ENCODE measurements around the gene WNT9A.
A peak's percentile ranks its signal among the peaks of the same experiment; 100 is the strongest.

The WNT9A gene

DNA sequence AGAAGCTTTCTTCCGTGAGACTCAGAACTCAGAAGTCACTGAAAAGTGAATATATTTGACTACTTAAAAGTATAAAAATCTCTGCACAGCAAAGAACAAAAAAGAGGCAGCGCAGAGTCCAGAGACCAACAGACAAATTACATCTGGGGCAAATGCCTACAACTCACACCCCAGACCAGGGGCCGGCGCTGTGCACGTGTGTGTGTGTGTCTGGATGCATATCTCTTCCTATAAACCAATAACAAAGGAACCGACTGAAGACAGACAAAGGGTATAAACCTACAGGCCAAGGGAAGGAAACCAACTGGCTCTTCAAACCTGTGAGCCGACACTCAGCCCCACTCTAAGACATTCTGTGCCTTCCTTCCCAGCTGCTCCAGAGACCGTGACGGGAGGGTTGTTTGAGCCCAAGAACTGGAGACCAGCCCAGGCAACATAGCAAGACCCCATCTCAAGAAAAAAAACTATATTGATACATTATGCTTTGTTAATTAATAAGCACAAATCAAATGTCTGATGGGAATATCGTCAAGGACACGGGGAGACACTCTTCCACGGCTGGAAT lies 18.8 kb downstream of the WNT9A start:
- H3K36me3 ChIP-seq (ENCODE audit: control insufficient read depth, insufficient read depth, low read length), result no peaks in the 10 kb centered on the region
- no peaks in the 10 kb centered on the region for H3K27me3 ChIP-seq (ENCODE audit: control insufficient read depth, insufficient read depth, low read length, poor library complexity, severe bottlenecking)
- WGBS, 2 experiments, result 88 to 91% methylated on average over 11 to 12 of the region's 12 CpGs
- H3K4me1 ChIP-seq (ENCODE audit: control insufficient read depth, insufficient read depth, low read length), result peaks cover 8% of the 10 kb centered on the region
- no peak overlapping the region for H3K27ac ChIP-seq (ENCODE audit: insufficient read depth, low read depth, low read length, poor library complexity, severe bottlenecking)
- no peak overlapping the region for H3K4me3 ChIP-seq (ENCODE audit: insufficient read depth, low read depth, low read length)
- no peaks in the 10 kb centered on the region for H3K9me3 ChIP-seq (ENCODE audit: control insufficient read depth, low read length)

DNA sequence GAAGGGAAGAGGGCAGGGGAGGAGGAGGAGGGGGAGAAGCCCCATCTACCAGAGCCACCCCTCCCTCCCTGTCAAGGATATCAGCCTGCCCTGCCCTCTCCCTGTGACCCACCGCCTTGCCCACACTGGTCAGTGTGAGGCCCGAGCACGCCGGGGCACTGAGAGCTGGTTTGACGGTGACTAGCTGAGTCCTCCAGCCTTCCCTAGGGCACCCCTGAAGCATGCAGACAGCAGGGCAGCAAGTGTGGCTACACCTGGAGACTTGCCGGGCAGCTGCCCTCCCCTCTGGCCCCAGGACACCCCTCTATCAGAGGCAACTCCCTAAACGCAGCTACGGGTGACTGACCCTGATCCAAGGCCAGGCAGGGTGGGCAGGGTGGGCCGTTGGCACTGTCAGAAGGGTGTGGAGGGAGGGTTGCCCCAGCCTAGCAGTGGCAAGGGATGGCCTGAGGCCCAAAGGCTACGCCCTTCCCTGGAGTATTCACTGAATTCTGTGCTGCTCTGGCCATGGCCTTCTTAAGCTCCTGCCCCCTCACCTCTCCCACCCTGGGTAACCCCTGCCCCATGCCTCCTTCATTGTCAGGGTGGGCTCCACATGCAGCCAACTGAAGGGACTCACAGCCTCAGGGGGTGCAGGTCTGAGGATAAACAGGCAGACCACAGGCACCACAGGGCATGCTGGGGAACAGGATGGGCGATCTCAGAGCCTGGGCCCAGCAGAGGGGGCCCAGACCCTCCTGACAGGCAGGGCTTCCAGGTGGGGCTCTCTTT lies 19.6 kb downstream of the WNT9A start:
- Histone ChIP-seq H3K9me3 (ENCODE audit: control insufficient read depth, low read length) (no peaks in the 10 kb centered on the region), H3K27me3 (ENCODE audit: control insufficient read depth, insufficient read depth, low read length, poor library complexity, severe bottlenecking) (no peaks in the 10 kb centered on the region), H3K4me3 (ENCODE audit: insufficient read depth, low read depth, low read length) (no peak overlapping the region), H3K4me1 (ENCODE audit: control insufficient read depth, insufficient read depth, low read length) (peaks cover 12% of the 10 kb centered on the region), H3K27ac (ENCODE audit: insufficient read depth, low read depth, low read length, poor library complexity, severe bottlenecking) (no peak overlapping the region), H3K36me3 (ENCODE audit: control insufficient read depth, insufficient read depth, low read length) (no peaks in the 10 kb centered on the region)
- 92 to 93% methylated on average over 11 of the region's 11 CpGs for WGBS, 2 experiments

DNA sequence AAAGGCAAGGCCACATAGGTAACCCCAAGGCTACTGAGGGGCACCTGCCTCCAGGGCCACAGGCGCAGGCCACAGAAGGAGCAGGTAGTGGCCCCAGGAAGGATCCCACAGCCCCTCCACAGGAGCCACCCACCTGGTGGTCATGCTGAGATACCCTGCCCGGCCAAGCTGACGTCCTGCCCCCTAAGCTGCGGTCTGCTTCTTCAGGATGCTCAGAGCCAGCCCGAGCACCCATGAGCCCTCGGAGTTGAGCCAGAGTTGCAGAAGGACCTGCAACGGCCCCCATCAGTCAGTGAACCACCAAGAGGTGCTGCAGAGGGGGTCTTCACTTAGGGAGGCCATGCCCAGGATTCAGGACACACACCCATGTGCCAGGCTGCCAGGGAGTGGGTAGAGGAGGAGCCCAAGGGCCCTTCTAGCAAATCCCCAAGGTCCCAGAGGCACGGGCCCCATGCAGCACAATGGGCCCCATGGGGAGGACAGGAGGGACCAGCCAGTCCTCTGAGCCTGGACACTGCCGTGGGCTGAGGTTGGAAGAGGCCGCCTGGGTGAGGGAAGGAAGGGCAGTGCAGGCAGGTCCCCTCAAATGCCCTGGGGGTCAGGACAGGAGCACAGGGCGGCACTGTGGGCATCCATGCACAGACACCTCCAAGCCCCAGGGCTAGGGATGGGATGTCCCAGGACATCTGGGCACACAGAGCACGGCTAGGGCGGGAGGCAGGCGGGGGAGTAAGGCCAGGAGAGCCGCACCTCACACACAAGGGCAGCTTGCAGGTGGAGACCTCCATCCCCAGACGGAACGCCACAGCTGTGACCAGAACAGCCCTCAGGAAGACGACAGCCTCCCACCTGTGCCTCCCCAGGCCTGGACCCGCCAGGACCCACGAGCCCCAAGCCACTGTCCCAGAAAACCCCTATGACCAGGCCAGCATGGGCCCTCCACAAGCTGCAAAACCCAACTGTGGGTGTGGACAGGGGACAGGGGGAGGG lies 20.5 kb downstream of the WNT9A start:
- Histone ChIP-seq H3K4me1 (ENCODE audit: control insufficient read depth, insufficient read depth, low read length) (peaks cover 21% of the 10 kb centered on the region), H3K27me3 (ENCODE audit: control insufficient read depth, insufficient read depth, low read length, poor library complexity, severe bottlenecking) (no peaks in the 10 kb centered on the region), H3K27ac (ENCODE audit: insufficient read depth, low read depth, low read length, poor library complexity, severe bottlenecking) (no peak overlapping the region), H3K4me3 (ENCODE audit: insufficient read depth, low read depth, low read length) (no peak overlapping the region), H3K36me3 (ENCODE audit: control insufficient read depth, insufficient read depth, low read length) (no peaks in the 10 kb centered on the region), H3K9me3 (ENCODE audit: control insufficient read depth, low read length) (no peaks in the 10 kb centered on the region)
- WGBS, 2 experiments, result 92 to 94% methylated on average over 20 of the region's 20 CpGs

DNA sequence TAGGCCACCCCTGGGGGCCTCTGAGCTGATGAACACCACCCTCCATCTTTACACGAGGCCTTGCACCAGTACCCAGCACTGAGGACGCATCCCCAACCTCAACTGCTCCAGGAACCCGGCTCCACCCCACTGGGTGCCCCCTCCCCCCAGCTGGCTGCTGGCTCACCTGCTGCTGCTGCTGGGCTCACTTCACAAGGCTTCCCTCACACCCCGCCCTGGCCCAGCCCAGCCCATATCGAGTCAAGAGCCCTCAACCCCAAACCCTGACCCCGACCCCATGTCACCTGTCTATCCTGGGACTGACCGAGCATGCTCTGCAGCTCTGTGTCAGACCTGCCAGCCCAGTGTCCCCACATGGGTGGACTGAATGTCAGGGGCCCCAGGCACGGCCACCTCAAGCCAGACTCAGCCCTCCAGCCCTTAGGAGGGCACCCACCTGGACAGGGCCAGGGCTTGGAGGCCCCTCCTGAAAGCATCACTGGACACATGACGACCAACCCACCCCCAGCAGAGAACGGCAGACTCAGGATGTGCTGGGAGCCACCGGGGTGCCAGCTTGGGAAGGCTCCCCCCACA lies 21.4 kb downstream of the WNT9A start:
- WGBS, 2 experiments, result 92 to 93% methylated on average over 11 of the region's 11 CpGs
- no peaks in the 10 kb centered on the region for H3K27me3 ChIP-seq (ENCODE audit: control insufficient read depth, insufficient read depth, low read length, poor library complexity, severe bottlenecking)
- H3K4me3 ChIP-seq (ENCODE audit: insufficient read depth, low read depth, low read length), result no peak overlapping the region
- H3K36me3 ChIP-seq (ENCODE audit: control insufficient read depth, insufficient read depth, low read length), result no peaks in the 10 kb centered on the region
- peaks cover 23% of the 10 kb centered on the region for H3K4me1 ChIP-seq (ENCODE audit: control insufficient read depth, insufficient read depth, low read length)
- no peak overlapping the region for H3K27ac ChIP-seq (ENCODE audit: insufficient read depth, low read depth, low read length, poor library complexity, severe bottlenecking)
- H3K9me3 ChIP-seq (ENCODE audit: control insufficient read depth, low read length), result no peaks in the 10 kb centered on the region

DNA sequence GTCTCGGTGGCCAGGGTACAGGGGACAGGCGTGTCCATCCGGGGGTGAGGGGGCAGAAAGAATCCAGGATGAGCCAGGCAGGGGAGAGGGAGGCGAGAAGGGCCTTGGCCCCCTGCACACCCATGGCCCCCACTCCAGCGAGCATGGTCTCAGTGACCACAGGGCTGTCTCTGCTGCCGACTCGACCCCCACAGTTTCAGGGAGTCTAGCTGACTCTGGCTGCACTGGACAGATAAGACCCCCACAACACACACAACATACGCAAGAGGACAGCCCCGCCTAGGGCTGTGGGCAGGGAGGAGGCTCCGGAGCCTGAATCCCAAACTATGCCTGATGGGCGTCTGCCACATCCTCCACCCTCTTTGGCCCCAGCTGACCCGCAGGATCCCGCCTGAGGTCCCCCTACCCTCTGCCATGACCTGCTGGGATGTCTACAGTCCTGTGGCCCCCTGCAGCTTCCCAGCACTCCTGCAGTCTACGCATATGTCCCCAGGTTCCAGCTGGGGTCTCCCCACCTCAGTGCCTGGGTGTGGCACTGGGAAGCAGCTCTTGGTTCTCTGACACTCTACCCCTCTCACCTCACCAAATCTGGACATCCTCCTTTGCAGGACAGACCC lies 22.0 kb downstream of the WNT9A start:
- no peak overlapping the region for H3K27ac ChIP-seq (ENCODE audit: insufficient read depth, low read depth, low read length, poor library complexity, severe bottlenecking)
- H3K4me1 ChIP-seq (ENCODE audit: control insufficient read depth, insufficient read depth, low read length), result peaks cover 23% of the 10 kb centered on the region
- H3K27me3 ChIP-seq (ENCODE audit: control insufficient read depth, insufficient read depth, low read length, poor library complexity, severe bottlenecking), result no peaks in the 10 kb centered on the region
- no peaks in the 10 kb centered on the region for H3K36me3 ChIP-seq (ENCODE audit: control insufficient read depth, insufficient read depth, low read length)
- WGBS, 2 experiments, result 91 to 92% methylated on average over 14 of the region's 14 CpGs
- no peak overlapping the region for H3K4me3 ChIP-seq (ENCODE audit: insufficient read depth, low read depth, low read length)
- H3K9me3 ChIP-seq (ENCODE audit: control insufficient read depth, low read length), result no peaks in the 10 kb centered on the region

DNA sequence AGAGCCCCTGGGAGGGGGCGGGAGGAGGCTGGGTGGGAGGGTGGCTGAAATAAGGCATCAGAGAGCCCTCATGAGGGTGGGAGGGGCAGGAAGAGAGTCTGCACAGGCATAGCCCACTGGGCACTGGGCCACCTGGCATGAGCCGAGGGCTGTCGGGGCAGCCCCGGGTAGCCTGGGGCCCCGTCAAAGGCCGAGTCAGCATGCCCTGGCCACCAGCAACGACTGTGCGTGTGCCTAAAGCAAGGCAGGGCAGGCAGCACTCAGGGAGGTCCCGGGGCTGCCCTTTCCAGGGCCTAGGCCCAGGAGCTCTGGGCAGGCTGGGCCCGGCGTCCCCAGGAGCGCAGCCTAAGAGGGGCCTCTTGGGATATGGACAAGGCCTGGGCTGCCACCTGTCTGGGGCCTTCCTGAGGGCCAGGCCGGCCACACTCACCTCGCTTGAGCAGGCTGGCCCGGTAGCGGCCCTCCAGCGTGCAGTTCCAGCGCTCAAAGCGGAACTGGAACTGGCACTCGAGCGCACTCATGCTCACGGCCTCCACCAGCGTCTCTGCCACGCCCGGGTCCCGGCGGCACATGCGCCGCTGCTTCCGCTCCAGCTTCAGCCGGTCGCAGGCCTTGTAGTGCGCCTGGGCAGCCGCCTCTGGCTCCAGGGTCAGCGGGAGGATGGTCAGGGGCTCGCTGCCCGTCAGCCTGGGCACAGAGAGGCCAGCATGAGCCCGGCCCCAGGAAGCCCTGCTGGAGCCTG lies 22.7 kb downstream of the WNT9A start:
- no peaks in the 10 kb centered on the region for H3K27me3 ChIP-seq (ENCODE audit: control insufficient read depth, insufficient read depth, low read length, poor library complexity, severe bottlenecking)
- H3K9me3 ChIP-seq (ENCODE audit: control insufficient read depth, low read length), result no peaks in the 10 kb centered on the region
- no peak overlapping the region for H3K4me3 ChIP-seq (ENCODE audit: insufficient read depth, low read depth, low read length)
- 94 to 95% methylated on average over 38 of the region's 38 CpGs for WGBS, 2 experiments
- peaks cover 26% of the 10 kb centered on the region for H3K4me1 ChIP-seq (ENCODE audit: control insufficient read depth, insufficient read depth, low read length)
- H3K36me3 ChIP-seq (ENCODE audit: control insufficient read depth, insufficient read depth, low read length), result no peaks in the 10 kb centered on the region
- H3K27ac ChIP-seq (ENCODE audit: insufficient read depth, low read depth, low read length, poor library complexity, severe bottlenecking), result no peak overlapping the region

DNA sequence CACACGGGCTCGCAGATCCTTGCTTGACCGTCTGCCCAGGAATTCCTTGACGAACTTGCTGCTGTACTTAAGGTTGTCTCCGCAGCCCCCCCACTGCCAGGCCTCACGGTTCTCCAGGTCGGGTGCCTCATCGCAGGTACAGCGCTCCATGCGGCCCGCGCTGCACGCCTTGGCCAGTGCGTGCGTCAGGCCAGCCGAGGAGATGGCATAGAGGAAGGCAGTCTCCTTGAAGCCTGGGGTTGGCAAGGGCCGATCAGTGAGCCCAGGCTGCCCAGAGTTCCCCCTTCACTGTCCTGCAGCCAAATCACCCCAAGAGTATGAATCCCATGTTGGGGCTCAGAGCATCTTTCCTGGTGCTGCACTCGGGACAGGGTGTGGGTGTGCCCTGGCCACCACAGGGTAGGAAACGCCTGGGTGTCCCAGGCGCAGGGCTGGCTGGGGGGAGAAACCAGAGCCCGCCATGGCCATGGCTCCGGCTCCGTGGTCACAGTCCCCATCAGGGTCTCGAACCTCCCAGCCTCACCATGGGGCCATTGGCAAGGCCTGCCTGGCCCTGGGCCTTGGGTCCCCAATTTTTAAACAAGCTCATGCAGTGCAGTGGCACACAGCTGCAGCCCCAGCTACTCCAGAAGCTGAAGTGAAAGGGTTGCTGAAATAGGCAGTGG lies 23.4 kb downstream of the WNT9A start:
- Histone ChIP-seq H3K9me3 (ENCODE audit: control insufficient read depth, low read length) (no peaks in the 10 kb centered on the region), H3K27me3 (ENCODE audit: control insufficient read depth, insufficient read depth, low read length, poor library complexity, severe bottlenecking) (no peaks in the 10 kb centered on the region), H3K36me3 (ENCODE audit: control insufficient read depth, insufficient read depth, low read length) (no peaks in the 10 kb centered on the region), H3K27ac (ENCODE audit: insufficient read depth, low read depth, low read length, poor library complexity, severe bottlenecking) (no peak overlapping the region), H3K4me1 (ENCODE audit: control insufficient read depth, insufficient read depth, low read length) (peaks cover 33% of the 10 kb centered on the region), H3K4me3 (ENCODE audit: insufficient read depth, low read depth, low read length) (no peak overlapping the region)
- 93 to 95% methylated on average over 24 of the region's 24 CpGs for WGBS, 2 experiments

DNA sequence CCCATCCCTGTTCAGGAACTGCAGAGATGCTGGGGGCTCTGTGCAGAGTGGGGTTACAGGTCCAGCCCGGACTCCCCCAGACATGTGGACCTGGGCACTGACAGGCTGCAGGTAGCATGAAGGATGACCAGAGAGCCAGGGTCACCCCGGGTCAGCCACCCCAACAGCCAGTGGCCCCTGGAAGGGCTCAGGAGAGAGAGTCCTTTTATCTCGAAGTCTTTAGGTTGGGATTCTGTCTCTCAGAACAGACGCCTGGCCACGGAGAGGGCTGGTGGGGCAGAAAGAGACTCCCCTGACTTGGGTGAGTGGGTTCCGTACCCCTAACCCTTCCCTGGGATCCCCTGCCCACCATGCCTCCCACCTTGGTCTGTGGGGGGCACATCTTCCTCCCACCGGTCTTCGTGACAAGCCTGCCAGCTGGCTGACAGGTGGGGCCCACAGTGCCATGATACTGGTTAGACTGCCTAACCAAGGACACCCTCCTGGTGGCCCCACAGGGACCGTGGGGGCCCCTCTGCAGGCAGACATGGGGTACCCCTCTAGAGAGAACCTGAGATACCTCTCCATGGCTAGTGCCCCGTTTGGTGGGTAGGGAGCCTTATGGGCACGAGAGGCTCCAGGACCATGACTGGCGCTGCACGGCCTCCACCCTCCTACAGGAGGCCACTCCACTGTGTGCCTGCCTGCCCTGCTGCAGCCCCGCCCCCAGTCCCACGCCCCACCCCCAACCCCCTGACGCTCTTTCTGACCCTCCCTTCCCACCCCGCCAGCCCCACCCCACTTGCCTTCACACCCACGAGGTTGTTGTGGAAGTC lies 24.2 kb downstream of the WNT9A start:
- no peak overlapping the region for H3K4me3 ChIP-seq (ENCODE audit: insufficient read depth, low read depth, low read length)
- no peaks in the 10 kb centered on the region for H3K36me3 ChIP-seq (ENCODE audit: control insufficient read depth, insufficient read depth, low read length)
- H3K9me3 ChIP-seq (ENCODE audit: control insufficient read depth, low read length), result no peaks in the 10 kb centered on the region
- no peaks in the 10 kb centered on the region for H3K27me3 ChIP-seq (ENCODE audit: control insufficient read depth, insufficient read depth, low read length, poor library complexity, severe bottlenecking)
- 86 to 91% methylated on average over 18 of the region's 18 CpGs for WGBS, 2 experiments
- peaks cover 35% of the 10 kb centered on the region for H3K4me1 ChIP-seq (ENCODE audit: control insufficient read depth, insufficient read depth, low read length)
- peak overlapping the region; percentile 61 for H3K27ac ChIP-seq (ENCODE audit: insufficient read depth, low read depth, low read length, poor library complexity, severe bottlenecking)

Measured in ectodermal cell (in vitro differentiated cells).